Measurements from ENCODE around the gene DIP2C.

The DIP2C gene

GRCh38 chr10:335151-335800 lies 354.2 kb downstream of the DIP2C start:
- no peak overlapping the region for H3K4me3 ChIP-seq (ENCODE audit: low read depth, low read length)
- H3K4me1 ChIP-seq (ENCODE audit: control insufficient read depth, insufficient read depth, low read length, unreplicated experiment) = peaks cover 5% of the 10 kb centered on the region
- no peak overlapping the region for H2AFZ ChIP-seq (ENCODE audit: low read length, unreplicated experiment)
- H3K79me2 ChIP-seq (ENCODE audit: control insufficient read depth, insufficient read depth, low read length, unreplicated experiment) = no peaks in the 10 kb centered on the region
- no peaks in the 10 kb centered on the region for H3K36me3 ChIP-seq (ENCODE audit: insufficient read depth, low read length)
- H3K27ac ChIP-seq (ENCODE audit: low read depth, low read length) = no peak overlapping the region
- no peaks in the 10 kb centered on the region for H3K27me3 ChIP-seq (ENCODE audit: insufficient read depth, low read length)

- H3K27me3 ChIP-seq (ENCODE audit: insufficient read depth, low read length) = no peaks in the 10 kb centered on the region
- no peaks in the 10 kb centered on the region for H3K36me3 ChIP-seq (ENCODE audit: insufficient read depth, low read length)
- peaks cover 14% of the 10 kb centered on the region for H3K4me1 ChIP-seq (ENCODE audit: control insufficient read depth, insufficient read depth, low read length, unreplicated experiment)
- H3K27ac ChIP-seq (ENCODE audit: low read depth, low read length) = no peak overlapping the region
- H3K79me2 ChIP-seq (ENCODE audit: control insufficient read depth, insufficient read depth, low read length, unreplicated experiment) = no peaks in the 10 kb centered on the region
- no peak overlapping the region for H3K4me3 ChIP-seq (ENCODE audit: low read depth, low read length)
- no peak overlapping the region for H2AFZ ChIP-seq (ENCODE audit: low read length, unreplicated experiment)
These were observed 358.3 kb downstream of the DIP2C start for GRCh38 chr10:331186-331585.

- H2AFZ ChIP-seq (ENCODE audit: low read length, unreplicated experiment) = peak overlapping the region; percentile 53
- no peaks in the 10 kb centered on the region for H3K79me2 ChIP-seq (ENCODE audit: control insufficient read depth, insufficient read depth, low read length, unreplicated experiment)
- peak overlapping the region; percentile 57 for H3K4me3 ChIP-seq (ENCODE audit: low read depth, low read length)
- H3K27me3 ChIP-seq (ENCODE audit: insufficient read depth, low read length) = no peaks in the 10 kb centered on the region
- no peaks in the 10 kb centered on the region for H3K36me3 ChIP-seq (ENCODE audit: insufficient read depth, low read length)
- peaks cover 13% of the 10 kb centered on the region for H3K4me1 ChIP-seq (ENCODE audit: control insufficient read depth, insufficient read depth, low read length, unreplicated experiment)
- H3K27ac ChIP-seq (ENCODE audit: low read depth, low read length) = peak overlapping the region; percentile 79
These were observed 359.9 kb downstream of the DIP2C start for GRCh38 chr10:329361-330099.

- Histone ChIP-seq H3K4me3 (ENCODE audit: low read depth, low read length) (no peak overlapping the region), H3K4me1 (ENCODE audit: control insufficient read depth, insufficient read depth, low read length, unreplicated experiment) (peaks cover 23% of the 10 kb centered on the region), H2AFZ (ENCODE audit: low read length, unreplicated experiment) (peak overlapping the region; percentile 24)
These were observed 361.3 kb downstream of the DIP2C start for GRCh38 chr10:327889-328852.

GRCh38 chr10:326894-327635 lies 362.4 kb downstream of the DIP2C start:
- H3K4me1 ChIP-seq (ENCODE audit: control insufficient read depth, insufficient read depth, low read length, unreplicated experiment) = peaks cover 23% of the 10 kb centered on the region
- H3K79me2 ChIP-seq (ENCODE audit: control insufficient read depth, insufficient read depth, low read length, unreplicated experiment) = no peaks in the 10 kb centered on the region
- no peak overlapping the region for H3K27ac ChIP-seq (ENCODE audit: low read depth, low read length)
- H3K27me3 ChIP-seq (ENCODE audit: insufficient read depth, low read length) = no peaks in the 10 kb centered on the region
- H3K36me3 ChIP-seq (ENCODE audit: insufficient read depth, low read length) = no peaks in the 10 kb centered on the region
- H3K4me3 ChIP-seq (ENCODE audit: low read depth, low read length) = no peak overlapping the region
- H2AFZ ChIP-seq (ENCODE audit: low read length, unreplicated experiment) = no peak overlapping the region

More at GRCh38 chr10:327889-328852, 361.3 kb downstream of the DIP2C start:
- peak overlapping the region; percentile 79; the same call in 1 of the 2 replicates for H3K27ac ChIP-seq (ENCODE audit: low read depth, low read length)
- no peaks in the 10 kb centered on the region for H3K79me2 ChIP-seq (ENCODE audit: control insufficient read depth, insufficient read depth, low read length, unreplicated experiment)
- no peaks in the 10 kb centered on the region for H3K27me3 ChIP-seq (ENCODE audit: insufficient read depth, low read length)
- no peaks in the 10 kb centered on the region for H3K36me3 ChIP-seq (ENCODE audit: insufficient read depth, low read length)

GRCh38 chr10:326350-326749 lies 363.1 kb downstream of the DIP2C start:
- H3K27ac ChIP-seq (ENCODE audit: low read depth, low read length) = no peak overlapping the region
- peaks cover 23% of the 10 kb centered on the region for H3K4me1 ChIP-seq (ENCODE audit: control insufficient read depth, insufficient read depth, low read length, unreplicated experiment)
- no peaks in the 10 kb centered on the region for H3K36me3 ChIP-seq (ENCODE audit: insufficient read depth, low read length)
- H3K4me3 ChIP-seq (ENCODE audit: low read depth, low read length) = no peak overlapping the region
- no peak overlapping the region for H2AFZ ChIP-seq (ENCODE audit: low read length, unreplicated experiment)
- no peaks in the 10 kb centered on the region for H3K27me3 ChIP-seq (ENCODE audit: insufficient read depth, low read length)
- H3K79me2 ChIP-seq (ENCODE audit: control insufficient read depth, insufficient read depth, low read length, unreplicated experiment) = no peaks in the 10 kb centered on the region

- Histone ChIP-seq H3K4me1 (ENCODE audit: control insufficient read depth, insufficient read depth, low read length, unreplicated experiment) (peaks cover 23% of the 10 kb centered on the region), H3K36me3 (ENCODE audit: insufficient read depth, low read length) (no peaks in the 10 kb centered on the region), H3K79me2 (ENCODE audit: control insufficient read depth, insufficient read depth, low read length, unreplicated experiment) (no peaks in the 10 kb centered on the region), H3K4me3 (ENCODE audit: low read depth, low read length) (no peak overlapping the region), H3K27me3 (ENCODE audit: insufficient read depth, low read length) (no peaks in the 10 kb centered on the region), H2AFZ (ENCODE audit: low read length, unreplicated experiment) (no peak overlapping the region), H3K27ac (ENCODE audit: low read depth, low read length) (no peak overlapping the region)
These were observed 364.2 kb downstream of the DIP2C start for GRCh38 chr10:325282-325681.

- H3K27ac ChIP-seq (ENCODE audit: low read depth, low read length) = peak overlapping the region; percentile 78
- H3K79me2 ChIP-seq (ENCODE audit: control insufficient read depth, insufficient read depth, low read length, unreplicated experiment) = no peaks in the 10 kb centered on the region
- peaks cover 23% of the 10 kb centered on the region for H3K4me1 ChIP-seq (ENCODE audit: control insufficient read depth, insufficient read depth, low read length, unreplicated experiment)
- H3K4me3 ChIP-seq (ENCODE audit: low read depth, low read length) = peak overlapping the region; percentile 46; the same call in 1 of the 2 replicates
- H3K36me3 ChIP-seq (ENCODE audit: insufficient read depth, low read length) = no peaks in the 10 kb centered on the region
- no peak overlapping the region for H2AFZ ChIP-seq (ENCODE audit: low read length, unreplicated experiment)
- H3K27me3 ChIP-seq (ENCODE audit: insufficient read depth, low read length) = no peaks in the 10 kb centered on the region
These were observed 364.9 kb downstream of the DIP2C start for GRCh38 chr10:324593-324992.

GRCh38 chr10:323651-324293 lies 365.7 kb downstream of the DIP2C start:
- Histone ChIP-seq H3K79me2 (ENCODE audit: control insufficient read depth, insufficient read depth, low read length, unreplicated experiment) (no peaks in the 10 kb centered on the region), H3K27ac (ENCODE audit: low read depth, low read length) (peak overlapping the region; percentile 78), H2AFZ (ENCODE audit: low read length, unreplicated experiment) (peak overlapping the region; percentile 96), H3K4me3 (ENCODE audit: low read depth, low read length) (peak overlapping the region; percentile 68), H3K36me3 (ENCODE audit: insufficient read depth, low read length) (no peaks in the 10 kb centered on the region), H3K4me1 (ENCODE audit: control insufficient read depth, insufficient read depth, low read length, unreplicated experiment) (peaks cover 18% of the 10 kb centered on the region), H3K27me3 (ENCODE audit: insufficient read depth, low read length) (no peaks in the 10 kb centered on the region)

Data from ACC112 (cell line).